Epithelial cell of esophagus (primary cell): ENCODE data around the gene SPOPL.

Source experiments
- DNase-seq: peaks from one replicate; pipeline ENCODE4 v3.0.0; 2010; ENCODE audit warnings: low read depth
- H3K4me3 ChIP-seq: 2 replicates; pipeline ENCODE4 v1.5.1; 2011; ENCODE audit warnings: mild to moderate bottlenecking, low read length, control low read depth
- TF ChIP-seq, protein P1 (sequence below): IDR thresholded peaks from 2 replicates; pipeline ENCODE4 v1.5.1; 2011; ENCODE audit warnings: low read depth, mild to moderate bottlenecking, low read length, control low read depth, inconsistent platforms; ENCODE audit not compliant: insufficient read depth; ENCODE audit errors: missing control alignments

Gene SPOPL

DNA sequence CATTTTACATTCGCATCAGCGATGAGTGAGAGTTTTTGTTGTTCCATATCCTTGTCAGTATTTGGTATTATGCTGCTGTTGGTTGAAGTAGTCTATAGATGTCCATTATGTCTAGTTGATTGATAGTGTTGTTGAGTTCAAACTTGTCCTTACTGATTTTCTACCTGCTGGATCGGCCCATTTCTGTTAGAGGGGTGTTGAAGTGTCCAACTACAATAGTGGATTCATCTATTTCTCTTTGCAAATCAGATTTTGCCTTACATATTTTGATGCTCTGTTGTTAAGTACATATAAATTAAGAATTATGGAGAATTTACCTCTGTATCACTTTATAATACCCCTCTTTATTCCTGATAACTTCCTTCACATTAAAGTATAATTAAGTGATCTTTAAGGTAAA, 8.7 kb downstream of the SPOPL start:
- TF ChIP-seq, protein P1, sequence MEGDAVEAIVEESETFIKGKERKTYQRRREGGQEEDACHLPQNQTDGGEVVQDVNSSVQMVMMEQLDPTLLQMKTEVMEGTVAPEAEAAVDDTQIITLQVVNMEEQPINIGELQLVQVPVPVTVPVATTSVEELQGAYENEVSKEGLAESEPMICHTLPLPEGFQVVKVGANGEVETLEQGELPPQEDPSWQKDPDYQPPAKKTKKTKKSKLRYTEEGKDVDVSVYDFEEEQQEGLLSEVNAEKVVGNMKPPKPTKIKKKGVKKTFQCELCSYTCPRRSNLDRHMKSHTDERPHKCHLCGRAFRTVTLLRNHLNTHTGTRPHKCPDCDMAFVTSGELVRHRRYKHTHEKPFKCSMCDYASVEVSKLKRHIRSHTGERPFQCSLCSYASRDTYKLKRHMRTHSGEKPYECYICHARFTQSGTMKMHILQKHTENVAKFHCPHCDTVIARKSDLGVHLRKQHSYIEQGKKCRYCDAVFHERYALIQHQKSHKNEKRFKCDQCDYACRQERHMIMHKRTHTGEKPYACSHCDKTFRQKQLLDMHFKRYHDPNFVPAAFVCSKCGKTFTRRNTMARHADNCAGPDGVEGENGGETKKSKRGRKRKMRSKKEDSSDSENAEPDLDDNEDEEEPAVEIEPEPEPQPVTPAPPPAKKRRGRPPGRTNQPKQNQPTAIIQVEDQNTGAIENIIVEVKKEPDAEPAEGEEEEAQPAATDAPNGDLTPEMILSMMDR = no peak
- H3K4me3 ChIP-seq = no peak overlapping the region
- DNase-seq = no peak

DNA sequence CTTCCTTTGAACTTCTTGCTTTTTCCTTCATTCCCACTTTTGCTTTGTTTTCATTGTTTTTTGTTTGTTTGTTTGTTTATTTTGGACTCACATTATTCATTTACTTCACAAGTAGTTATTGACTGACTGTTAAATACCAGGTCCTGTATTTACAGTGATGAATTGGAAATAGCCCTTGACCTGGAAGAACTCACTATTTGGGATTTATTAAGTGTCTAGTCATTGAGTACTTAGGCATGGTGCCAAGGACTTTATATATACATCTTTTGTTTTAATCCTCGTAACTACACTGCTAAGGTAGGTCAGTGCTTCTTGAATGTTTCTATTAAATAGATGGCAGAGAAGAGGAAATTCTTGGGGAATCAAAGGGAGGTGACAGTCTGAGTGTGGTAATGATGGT, 11.1 kb downstream of the SPOPL start:
- no peak overlapping the region for H3K4me3 ChIP-seq
- TF ChIP-seq, protein P1 = no peak
- DNase-seq = peak; percentile 66

DNA sequence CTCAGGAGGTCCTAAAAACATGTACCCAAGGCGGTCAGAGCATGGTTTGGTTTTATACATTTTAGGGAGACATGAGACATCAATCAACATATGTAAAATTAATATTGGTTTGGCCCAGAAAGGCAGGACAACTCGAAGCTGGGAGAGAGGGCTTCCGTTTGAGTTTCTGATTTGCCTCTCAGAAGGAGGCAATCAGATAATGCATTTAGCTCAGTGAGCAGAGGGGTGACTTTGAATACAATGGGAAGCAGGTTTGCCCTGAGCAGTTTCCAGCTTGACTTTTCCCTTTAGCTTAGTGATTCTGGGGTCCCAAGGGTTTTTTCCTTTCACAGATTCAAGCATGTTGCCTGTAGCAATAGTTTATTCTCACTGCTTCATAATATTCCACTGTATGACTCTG, 12.6 kb downstream of the SPOPL start:
- no peak for DNase-seq
- TF ChIP-seq, protein P1 = no peak
- no peak overlapping the region for H3K4me3 ChIP-seq

DNA sequence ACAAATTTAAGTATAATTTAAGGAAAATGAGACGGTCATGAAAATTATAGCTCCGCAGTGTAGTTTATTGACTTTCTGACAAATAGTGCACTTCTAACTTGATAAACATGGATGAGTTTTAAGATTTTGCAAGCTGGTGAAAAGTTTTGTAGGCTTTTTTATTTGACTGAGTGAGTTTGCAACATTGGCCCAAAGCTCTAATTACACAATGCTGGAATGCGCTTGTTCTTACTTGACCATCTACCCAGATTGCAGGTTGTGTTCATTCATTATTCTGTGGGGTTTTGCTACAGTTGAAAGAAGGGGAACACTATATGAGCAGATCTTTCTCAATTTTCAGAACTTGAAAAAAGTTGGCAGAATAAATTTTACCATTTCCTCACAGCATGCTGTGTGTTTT, 13.5 kb downstream of the SPOPL start:
- DNase-seq = peak; percentile 61
- no peak overlapping the region for H3K4me3 ChIP-seq
- TF ChIP-seq, protein P1 = no peak

DNA sequence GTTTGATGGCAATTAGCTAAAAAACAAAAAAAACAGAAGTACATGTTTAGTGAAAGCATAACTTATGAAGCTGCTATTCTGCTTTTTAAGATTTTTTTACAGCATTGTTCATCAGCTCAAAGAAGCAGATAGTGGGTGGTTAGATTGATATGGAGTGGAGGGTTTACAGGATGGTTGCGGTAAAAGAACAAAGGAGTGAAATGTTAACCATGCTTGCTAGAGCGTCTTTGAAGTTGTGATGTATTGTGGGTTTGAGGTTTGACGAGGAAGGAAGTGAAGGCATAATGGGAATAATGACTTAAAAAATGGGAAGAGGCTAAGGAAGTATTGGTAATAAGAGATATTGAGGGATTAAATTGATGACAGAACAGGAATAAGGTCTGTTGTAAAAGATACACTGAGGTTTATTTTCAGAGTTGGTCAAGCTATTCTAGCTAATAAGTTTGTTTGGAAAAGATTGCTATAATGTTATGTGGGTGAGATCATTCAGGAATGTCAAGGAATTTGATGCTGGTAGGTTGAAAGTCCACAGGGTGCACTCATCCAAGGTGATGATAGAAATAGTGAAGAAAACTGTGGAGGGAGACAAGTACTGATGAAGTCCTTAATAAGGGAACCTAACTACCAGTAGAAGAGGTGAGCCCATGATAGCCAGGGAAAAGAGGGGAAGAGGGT, 14.6 kb downstream of the SPOPL start:
- H3K4me3 ChIP-seq = no peak overlapping the region
- DNase-seq = peak; percentile 31
- TF ChIP-seq, protein P1 = no peak

DNA sequence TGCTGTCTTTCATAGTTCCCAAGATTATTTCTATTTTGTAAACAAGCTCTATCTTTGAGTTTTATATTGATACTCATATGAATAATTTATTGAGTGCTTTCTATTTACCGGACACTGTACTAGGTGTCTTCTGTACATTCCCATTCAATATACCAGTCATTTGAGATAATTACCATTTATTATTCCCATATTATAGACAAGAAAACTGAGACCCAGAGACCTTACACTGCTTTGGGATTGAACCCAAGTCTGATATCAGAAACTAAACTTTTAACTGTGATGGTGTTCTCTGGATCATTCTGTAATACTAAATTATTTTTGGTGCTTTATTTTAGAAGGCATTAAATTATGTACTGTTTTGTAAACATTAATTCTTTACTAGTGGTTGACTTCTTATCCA, 17.3 kb downstream of the SPOPL start:
- TF ChIP-seq, protein P1 = no peak
- DNase-seq = no peak
- no peak overlapping the region for H3K4me3 ChIP-seq

DNA sequence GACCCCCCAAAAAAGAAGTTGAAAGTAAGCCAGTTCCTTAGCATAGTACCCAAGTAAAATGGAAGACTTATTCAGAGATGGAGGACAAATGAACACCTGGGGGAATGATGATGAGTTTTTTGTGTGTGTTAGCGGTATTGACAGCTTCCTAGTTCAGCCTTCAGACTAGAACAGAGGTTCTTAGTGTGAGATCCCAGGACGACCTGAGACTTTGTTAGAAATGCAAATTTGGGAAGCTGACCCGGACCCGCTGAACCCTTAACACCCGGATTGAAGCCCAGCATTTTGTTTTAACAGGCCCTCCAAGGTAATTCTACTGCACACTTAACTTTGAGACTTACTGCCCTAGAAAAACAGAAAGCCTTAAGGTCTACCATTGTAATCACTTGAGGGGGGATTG, 20.3 kb downstream of the SPOPL start:
- H3K4me3 ChIP-seq = no peak overlapping the region
- TF ChIP-seq, protein P1 = no peak
- no peak for DNase-seq
